HCT116 (cell line): Measurements from ENCODE around the gene ADI1. TPM values are rescaled to one million over a fixed set of nuclear protein-coding genes. Genes with fewer than 3 reads are reported as not detected.

Source experiments
- total RNA-seq: library from RNA; stranded (reverse); gene quantifications from one replicate; pipeline ENCODE4 v1.2.1, GENCODE V29; 2021; ENCODE audit not compliant: unreplicated experiment

ADI1 gene
- total RNA-seq, 1 experiment from 2014 or later = 27.0 TPM

Other genes starting within 250 kb of the ADI1 start
- gene EIPR1, start 141.7 kb downstream of the ADI1 start, total RNA-seq = 36.9 TPM
- 47.4 TPM for gene TRAPPC12, start 139.8 kb downstream of the ADI1 start, total RNA-seq
- gene RNASEH1, start 38.8 kb upstream of the ADI1 start, total RNA-seq = 38.2 TPM
- 1,694 TPM for gene RPS7, start 55.7 kb upstream of the ADI1 start, total RNA-seq
- 0.15 TPM for gene COLEC11, start 75.6 kb upstream of the ADI1 start, total RNA-seq
- not detected for gene ALLC, start 138.7 kb upstream of the ADI1 start, total RNA-seq
- gene DCDC2C, start 184.0 kb upstream of the ADI1 start, total RNA-seq = not detected